ENCODE measurements around the gene S1PR1. TPM values are rescaled to one million over a fixed set of nuclear protein-coding genes. Genes with fewer than 3 reads are reported as not detected.

The S1PR1 gene
- total and polyA plus RNA-seq, 10 donors: 42.5 to 219 (median 122) TPM

DNA sequence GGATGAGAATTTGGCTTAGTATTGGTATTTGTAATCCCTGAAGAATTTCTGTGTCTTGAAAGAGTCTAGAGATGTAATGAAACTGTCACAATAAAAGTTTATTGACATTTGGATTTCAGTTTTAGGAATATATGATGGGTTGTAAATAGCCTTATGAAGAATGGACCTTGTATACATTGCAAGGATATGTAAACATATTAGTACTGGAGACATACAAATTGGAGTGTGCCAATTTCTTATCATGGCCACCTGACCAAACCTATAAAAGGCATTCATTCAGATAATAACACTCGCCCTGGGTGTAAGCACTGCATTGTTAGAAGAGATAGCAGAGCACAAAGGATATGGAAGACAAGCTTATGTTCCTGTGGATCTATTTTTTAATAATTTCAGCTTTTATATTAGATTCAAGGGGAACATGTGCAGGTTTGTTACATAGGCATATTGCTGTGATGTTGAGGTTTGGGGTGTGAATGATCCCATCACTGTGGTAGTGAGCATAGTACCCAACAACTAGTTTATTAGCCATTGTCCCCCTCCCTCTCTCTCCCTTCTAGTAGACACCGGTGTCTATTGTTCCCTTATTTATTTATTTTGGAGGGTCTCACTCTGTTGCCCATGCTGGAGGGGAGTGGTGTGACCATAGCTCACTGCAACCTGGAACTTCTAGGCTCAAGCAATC lies 8.6 kb downstream of the S1PR1 start:
- 82 to 87% (median 84%) methylated on average over 2 of the region's 2 CpGs for WGBS, 5 donors
- H3K4me3 ChIP-seq: no peak overlapping the region
- intact Hi-C loops (cut with DNase I; ENCODE audit: low total_unique reads): no loop called here
- DNase-seq: no peak
- H3K27me3 ChIP-seq (replicated peaks in 1 of 7): no peaks in the 10 kb centered on the region
- H3K27ac ChIP-seq: peak overlapping the region in 3 of 8 donors; percentile 52 to 72 (median 69)
- H3K36me3 ChIP-seq: peaks cover 0 to 33% (median under 1%) of the 10 kb centered on the region in 6 donors
- H3K4me1 ChIP-seq: peaks cover 14 to 100% (median 63%) of the 10 kb centered on the region in 6 donors
- TF ChIP-seq, protein P1, sequence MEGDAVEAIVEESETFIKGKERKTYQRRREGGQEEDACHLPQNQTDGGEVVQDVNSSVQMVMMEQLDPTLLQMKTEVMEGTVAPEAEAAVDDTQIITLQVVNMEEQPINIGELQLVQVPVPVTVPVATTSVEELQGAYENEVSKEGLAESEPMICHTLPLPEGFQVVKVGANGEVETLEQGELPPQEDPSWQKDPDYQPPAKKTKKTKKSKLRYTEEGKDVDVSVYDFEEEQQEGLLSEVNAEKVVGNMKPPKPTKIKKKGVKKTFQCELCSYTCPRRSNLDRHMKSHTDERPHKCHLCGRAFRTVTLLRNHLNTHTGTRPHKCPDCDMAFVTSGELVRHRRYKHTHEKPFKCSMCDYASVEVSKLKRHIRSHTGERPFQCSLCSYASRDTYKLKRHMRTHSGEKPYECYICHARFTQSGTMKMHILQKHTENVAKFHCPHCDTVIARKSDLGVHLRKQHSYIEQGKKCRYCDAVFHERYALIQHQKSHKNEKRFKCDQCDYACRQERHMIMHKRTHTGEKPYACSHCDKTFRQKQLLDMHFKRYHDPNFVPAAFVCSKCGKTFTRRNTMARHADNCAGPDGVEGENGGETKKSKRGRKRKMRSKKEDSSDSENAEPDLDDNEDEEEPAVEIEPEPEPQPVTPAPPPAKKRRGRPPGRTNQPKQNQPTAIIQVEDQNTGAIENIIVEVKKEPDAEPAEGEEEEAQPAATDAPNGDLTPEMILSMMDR (IDR thresholded peaks at IDR 0.05 in 8 of 11, conservative IDR thresholded peaks at IDR 0.05 in 3 of 11): no peak
- no peak for TF ChIP-seq POLR2AphosphoS5 (IDR thresholded peaks at IDR 0.05)
- no peaks in the 10 kb centered on the region for H3K9me3 ChIP-seq

DNA sequence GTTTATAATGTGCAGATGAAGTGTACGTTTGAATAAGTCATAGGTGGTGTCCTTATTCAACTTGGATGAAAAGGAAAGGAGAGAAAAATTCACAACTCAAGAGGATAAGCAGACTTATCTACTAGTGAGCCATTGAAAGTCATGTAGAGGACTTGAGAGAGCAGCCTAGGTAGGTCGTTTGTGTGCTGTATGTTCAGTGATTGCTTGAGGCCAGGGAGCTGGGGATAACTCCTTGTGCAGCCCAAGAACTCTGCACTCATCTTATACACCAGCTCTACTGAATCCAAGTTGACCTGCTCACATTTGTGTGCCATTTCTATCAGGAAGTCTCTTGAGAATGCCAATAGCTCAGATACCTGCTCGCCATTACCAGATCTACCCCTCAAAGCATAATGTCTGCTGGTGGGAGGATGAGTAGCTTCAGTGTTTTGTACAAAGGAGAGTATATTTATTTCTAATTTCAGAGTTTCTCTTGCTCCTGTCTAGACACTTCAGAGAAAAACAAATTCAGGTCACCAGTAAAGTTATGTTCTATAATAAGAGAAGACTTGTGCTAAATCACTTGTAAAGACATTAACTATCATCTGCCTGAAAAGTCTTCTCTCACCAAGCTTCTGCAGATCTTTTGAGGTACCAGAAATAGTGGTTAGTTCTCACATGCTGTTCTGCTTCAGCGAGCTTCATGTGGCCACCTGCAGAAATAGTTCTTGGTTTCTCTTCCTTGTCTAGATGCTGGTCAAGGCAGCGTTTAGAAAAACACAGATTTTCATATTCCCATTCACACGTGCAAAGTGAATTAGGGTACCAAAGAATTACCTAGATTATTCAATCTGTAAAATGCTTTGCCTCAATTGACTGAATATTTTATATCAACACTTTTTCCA lies 10.8 kb downstream of the S1PR1 start:
- TF ChIP-seq, protein P1 (IDR thresholded peaks at IDR 0.05 in 8 of 11, conservative IDR thresholded peaks at IDR 0.05 in 3 of 11): no peak
- TF ChIP-seq POLR2AphosphoS5 (IDR thresholded peaks at IDR 0.05) (no peak), POLR2A (IDR thresholded peaks at IDR 0.05) (no peak)
- H3K27ac ChIP-seq: peak overlapping the region in 7 of 8 donors; percentile 1 to 72 (median 54)
- intact Hi-C loops (cut with DNase I; ENCODE audit: low total_unique reads): no loop called here
- H3K9me3 ChIP-seq: no peaks in the 10 kb centered on the region
- peaks cover 14 to 89% (median 54%) of the 10 kb centered on the region in 6 donors for H3K4me1 ChIP-seq
- H3K36me3 ChIP-seq: peaks cover 0 to 13% (median 0%) of the 10 kb centered on the region in 6 donors
- no peaks in the 10 kb centered on the region for H3K27me3 ChIP-seq (replicated peaks in 1 of 7)
- no peak for DNase-seq
- 52 to 73% (median 62%) methylated on average over 6 of the region's 6 CpGs for WGBS, 5 donors
- H3K4me3 ChIP-seq: peak overlapping the region in 1 of 8 donors; percentile 16

DNA sequence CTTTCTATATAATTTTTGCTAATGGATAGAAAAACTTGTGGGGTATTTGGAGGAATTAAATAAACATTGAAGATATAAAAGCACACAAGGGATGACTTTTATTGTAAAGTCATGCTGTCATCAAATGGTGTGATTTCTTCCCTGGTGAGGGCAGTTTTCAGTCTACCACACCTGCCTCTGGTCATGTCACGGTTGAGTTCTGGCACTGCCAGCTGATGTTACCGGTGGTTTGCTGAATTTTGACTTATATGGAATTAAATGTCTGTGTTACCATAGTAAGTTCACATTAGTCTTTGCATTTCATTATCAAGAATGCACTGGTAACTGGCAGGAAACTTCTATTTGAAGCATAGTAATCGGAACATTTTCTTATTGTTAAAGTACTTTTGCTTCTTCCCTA lies 13.4 kb downstream of the S1PR1 start:
- peak overlapping the region in 2 of 8 donors; percentile 5 to 24 for H3K27ac ChIP-seq
- intact Hi-C loops (cut with DNase I; ENCODE audit: low total_unique reads): no loop called here
- no peak overlapping the region for H3K4me3 ChIP-seq
- H3K9me3 ChIP-seq: no peaks in the 10 kb centered on the region
- TF ChIP-seq POLR2AphosphoS5 (IDR thresholded peaks at IDR 0.05) (no peak), POLR2A (IDR thresholded peaks at IDR 0.05) (no peak)
- TF ChIP-seq, protein P1 (IDR thresholded peaks at IDR 0.05 in 8 of 11, conservative IDR thresholded peaks at IDR 0.05 in 3 of 11): no peak
- no peaks in the 10 kb centered on the region for H3K27me3 ChIP-seq (replicated peaks in 1 of 7)
- H3K36me3 ChIP-seq: no peaks in the 10 kb centered on the region
- WGBS, 5 donors: 62 to 83% (median 70%) methylated on average over 3 of the region's 3 CpGs
- H3K4me1 ChIP-seq: peaks cover 14 to 63% (median 42%) of the 10 kb centered on the region in 6 donors
- no peak for DNase-seq
